ENCODE measurements around the gene TGFA.

TGFA gene

GRCh38 chr2:70433315-70433714 lies 120.3 kb downstream of the TGFA start:
- TF ChIP-seq POLR2AphosphoS5 (IDR thresholded peaks at IDR 0.05; ENCODE audit: low read depth, low read length) (no peak), FOXP2 (optimal IDR thresholded peaks at IDR 0.05; ENCODE audit: borderline replicate concordance, extremely low read depth, extremely low read length, insufficient read depth) (no peak), SIN3A (IDR thresholded peaks at IDR 0.05; ENCODE audit: borderline replicate concordance, insufficient read depth, low read length) (no peak), TAF1 (IDR thresholded peaks at IDR 0.05; ENCODE audit: borderline replicate concordance, insufficient read depth, low read length) (no peak)
- TF ChIP-seq, protein P1, sequence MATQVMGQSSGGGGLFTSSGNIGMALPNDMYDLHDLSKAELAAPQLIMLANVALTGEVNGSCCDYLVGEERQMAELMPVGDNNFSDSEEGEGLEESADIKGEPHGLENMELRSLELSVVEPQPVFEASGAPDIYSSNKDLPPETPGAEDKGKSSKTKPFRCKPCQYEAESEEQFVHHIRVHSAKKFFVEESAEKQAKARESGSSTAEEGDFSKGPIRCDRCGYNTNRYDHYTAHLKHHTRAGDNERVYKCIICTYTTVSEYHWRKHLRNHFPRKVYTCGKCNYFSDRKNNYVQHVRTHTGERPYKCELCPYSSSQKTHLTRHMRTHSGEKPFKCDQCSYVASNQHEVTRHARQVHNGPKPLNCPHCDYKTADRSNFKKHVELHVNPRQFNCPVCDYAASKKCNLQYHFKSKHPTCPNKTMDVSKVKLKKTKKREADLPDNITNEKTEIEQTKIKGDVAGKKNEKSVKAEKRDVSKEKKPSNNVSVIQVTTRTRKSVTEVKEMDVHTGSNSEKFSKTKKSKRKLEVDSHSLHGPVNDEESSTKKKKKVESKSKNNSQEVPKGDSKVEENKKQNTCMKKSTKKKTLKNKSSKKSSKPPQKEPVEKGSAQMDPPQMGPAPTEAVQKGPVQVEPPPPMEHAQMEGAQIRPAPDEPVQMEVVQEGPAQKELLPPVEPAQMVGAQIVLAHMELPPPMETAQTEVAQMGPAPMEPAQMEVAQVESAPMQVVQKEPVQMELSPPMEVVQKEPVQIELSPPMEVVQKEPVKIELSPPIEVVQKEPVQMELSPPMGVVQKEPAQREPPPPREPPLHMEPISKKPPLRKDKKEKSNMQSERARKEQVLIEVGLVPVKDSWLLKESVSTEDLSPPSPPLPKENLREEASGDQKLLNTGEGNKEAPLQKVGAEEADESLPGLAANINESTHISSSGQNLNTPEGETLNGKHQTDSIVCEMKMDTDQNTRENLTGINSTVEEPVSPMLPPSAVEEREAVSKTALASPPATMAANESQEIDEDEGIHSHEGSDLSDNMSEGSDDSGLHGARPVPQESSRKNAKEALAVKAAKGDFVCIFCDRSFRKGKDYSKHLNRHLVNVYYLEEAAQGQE (IDR thresholded peaks at IDR 0.05; ENCODE audit: insufficient read depth in 1 of 2, low read depth in 2 of 2, low read length in 2 of 2) = no peak

DNA sequence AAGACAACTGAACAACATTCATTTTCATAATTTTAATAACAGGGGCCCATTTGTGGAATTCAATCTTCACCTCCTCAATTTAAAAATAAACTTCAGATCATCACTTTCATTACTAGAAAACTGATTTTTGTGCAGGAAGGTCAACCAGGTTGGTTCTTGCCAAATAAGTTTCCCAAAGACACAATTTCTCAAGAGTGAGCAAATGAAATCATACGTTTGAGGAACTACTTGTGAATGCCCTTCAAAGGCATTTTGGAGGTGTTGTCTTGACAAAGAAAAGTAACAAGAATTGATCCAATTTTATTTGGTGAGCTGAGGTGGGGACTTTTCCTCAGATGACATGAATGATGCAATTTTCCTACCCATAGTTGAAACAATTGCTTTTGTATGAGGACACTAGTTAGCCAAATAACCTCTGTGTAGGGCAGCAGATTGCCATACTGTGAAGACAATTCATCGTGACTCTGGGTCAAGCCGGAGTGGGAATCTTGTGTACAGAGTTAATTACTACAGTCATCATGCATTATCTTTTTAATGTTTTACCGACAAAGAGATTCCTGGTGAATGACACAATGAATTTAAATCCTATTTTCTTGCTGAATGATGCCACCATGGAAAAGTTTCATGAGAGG lies 121.8 kb downstream of the TGFA start:
- no peak for TF ChIP-seq SIN3A (IDR thresholded peaks at IDR 0.05; ENCODE audit: borderline replicate concordance, insufficient read depth, low read length)
- TF ChIP-seq, protein P1 (IDR thresholded peaks at IDR 0.05; ENCODE audit: insufficient read depth in 1 of 2, low read depth in 2 of 2, low read length in 2 of 2) = no peak
- TF ChIP-seq POLR2AphosphoS5 (IDR thresholded peaks at IDR 0.05; ENCODE audit: low read depth, low read length) = no peak
- TF ChIP-seq FOXP2 (optimal IDR thresholded peaks at IDR 0.05; ENCODE audit: borderline replicate concordance, extremely low read depth, extremely low read length, insufficient read depth) = no peak
- no peak for TF ChIP-seq TAF1 (IDR thresholded peaks at IDR 0.05; ENCODE audit: borderline replicate concordance, insufficient read depth, low read length)

DNA sequence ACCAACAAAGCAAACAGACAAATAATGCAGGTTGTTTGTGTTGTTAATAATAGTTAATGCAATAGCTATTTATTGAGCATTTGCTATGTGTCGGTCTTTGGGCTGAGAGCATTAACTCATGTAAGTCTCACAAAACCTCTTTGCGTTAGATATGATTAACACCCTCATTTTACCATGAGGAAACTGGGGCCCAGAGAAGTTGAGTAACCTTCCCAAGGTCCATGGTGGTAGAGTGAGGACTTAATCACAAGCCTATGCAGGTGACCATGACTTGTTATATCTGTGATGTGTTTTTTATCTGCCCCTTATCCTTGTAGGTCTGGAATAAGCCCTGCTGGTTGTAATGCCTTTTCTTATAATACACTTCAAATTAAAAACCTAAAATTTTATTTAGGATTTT lies 127.3 kb downstream of the TGFA start:
- no peak for TF ChIP-seq SIN3A (IDR thresholded peaks at IDR 0.05; ENCODE audit: borderline replicate concordance, insufficient read depth, low read length)
- TF ChIP-seq POLR2AphosphoS5 (IDR thresholded peaks at IDR 0.05; ENCODE audit: low read depth, low read length) = no peak
- TF ChIP-seq, protein P1 (IDR thresholded peaks at IDR 0.05; ENCODE audit: insufficient read depth in 1 of 2, low read depth in 2 of 2, low read length in 2 of 2) = no peak
- TF ChIP-seq TAF1 (IDR thresholded peaks at IDR 0.05; ENCODE audit: borderline replicate concordance, insufficient read depth, low read length) = no peak
- TF ChIP-seq FOXP2 (optimal IDR thresholded peaks at IDR 0.05; ENCODE audit: borderline replicate concordance, extremely low read depth, extremely low read length, insufficient read depth) = no peak

DNA sequence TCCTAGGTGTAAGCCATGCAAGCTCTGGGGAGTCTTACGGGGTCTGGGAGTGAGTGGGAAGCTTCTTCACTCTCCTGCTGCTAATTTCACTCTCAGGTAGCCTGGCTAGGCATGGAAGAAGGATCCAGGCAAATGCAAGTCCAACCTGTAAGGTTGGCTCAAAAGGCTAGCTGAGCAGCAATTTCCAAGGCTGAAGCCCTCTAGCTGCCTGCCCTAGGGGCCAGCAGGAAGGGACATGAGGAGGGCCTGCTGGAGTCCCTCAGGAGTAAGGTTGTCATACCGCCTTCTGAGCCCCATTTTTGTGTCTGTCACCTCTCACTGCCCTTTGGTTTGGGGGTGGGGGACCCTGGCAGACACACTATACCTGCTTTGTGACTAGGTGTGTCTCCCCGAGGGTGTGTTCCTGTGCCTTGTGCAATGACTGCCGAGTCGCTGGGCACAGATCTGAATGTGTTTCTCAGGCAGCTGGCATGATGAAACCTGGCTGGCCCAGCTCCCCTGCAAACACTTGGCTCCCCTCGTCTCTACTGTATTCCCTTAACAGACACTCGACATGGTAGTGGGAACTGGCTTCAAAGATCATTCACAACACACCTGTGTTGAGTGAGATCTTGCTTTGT lies 127.8 kb downstream of the TGFA start:
- TF ChIP-seq TAF1 (IDR thresholded peaks at IDR 0.05; ENCODE audit: borderline replicate concordance, insufficient read depth, low read length) = no peak
- no peak for TF ChIP-seq SIN3A (IDR thresholded peaks at IDR 0.05; ENCODE audit: borderline replicate concordance, insufficient read depth, low read length)
- TF ChIP-seq, protein P1 (IDR thresholded peaks at IDR 0.05; ENCODE audit: insufficient read depth in 1 of 2, low read depth in 2 of 2, low read length in 2 of 2) = no peak
- TF ChIP-seq FOXP2 (optimal IDR thresholded peaks at IDR 0.05; ENCODE audit: borderline replicate concordance, extremely low read depth, extremely low read length, insufficient read depth) = no peak
- no peak for TF ChIP-seq POLR2AphosphoS5 (IDR thresholded peaks at IDR 0.05; ENCODE audit: low read depth, low read length)

All from PFSK-1 (cell line).